Esophagus muscularis mucosa (tissue), 3 donors: ENCODE data around the gene GNPTAB.

Experiments used
- POLR2AphosphoS5 ChIP-seq, 2 donors: sonication (generic); formaldehyde crosslinking; IDR thresholded peaks; one replicate each; pipeline ENCODE4 v1.6.1; 2017; ENCODE audit warnings: antibody characterized with exemption in 2 of 2
- TF ChIP-seq, protein P1 (sequence below), 3 experiments: fragments of 200-600 bp in 2 of 3; fragments of 450-650 bp in 1 of 3; sonication (generic) in 2 of 3; IDR thresholded peaks; one replicate each; pipeline ENCODE4 v1.5.1; 2017 to 2019; ENCODE audit warnings: antibody characterized with exemption in 3 of 3, mild to moderate bottlenecking in 2 of 3, moderate library complexity in 1 of 3

DNA sequence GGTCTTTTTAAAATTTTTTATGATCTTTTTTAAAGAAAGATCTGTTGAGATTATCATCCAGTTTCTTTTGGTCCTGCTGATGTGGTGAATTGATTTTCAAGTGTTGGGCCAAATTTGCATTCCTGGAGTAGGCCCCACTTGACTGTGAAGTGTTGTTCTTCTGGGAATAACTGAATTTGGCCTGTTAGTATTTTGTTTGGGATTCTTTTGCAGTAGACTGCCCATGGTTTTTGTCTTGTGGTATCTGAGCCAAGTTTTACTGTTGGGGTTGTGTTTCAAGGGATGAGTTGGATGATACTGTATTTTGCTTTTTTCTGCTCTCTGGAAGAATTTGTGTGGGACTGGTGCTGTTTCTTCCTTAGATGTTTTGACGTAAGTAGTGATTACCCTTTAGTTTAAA lies 87.5 kb downstream of the GNPTAB start:
- TF ChIP-seq, protein P1, sequence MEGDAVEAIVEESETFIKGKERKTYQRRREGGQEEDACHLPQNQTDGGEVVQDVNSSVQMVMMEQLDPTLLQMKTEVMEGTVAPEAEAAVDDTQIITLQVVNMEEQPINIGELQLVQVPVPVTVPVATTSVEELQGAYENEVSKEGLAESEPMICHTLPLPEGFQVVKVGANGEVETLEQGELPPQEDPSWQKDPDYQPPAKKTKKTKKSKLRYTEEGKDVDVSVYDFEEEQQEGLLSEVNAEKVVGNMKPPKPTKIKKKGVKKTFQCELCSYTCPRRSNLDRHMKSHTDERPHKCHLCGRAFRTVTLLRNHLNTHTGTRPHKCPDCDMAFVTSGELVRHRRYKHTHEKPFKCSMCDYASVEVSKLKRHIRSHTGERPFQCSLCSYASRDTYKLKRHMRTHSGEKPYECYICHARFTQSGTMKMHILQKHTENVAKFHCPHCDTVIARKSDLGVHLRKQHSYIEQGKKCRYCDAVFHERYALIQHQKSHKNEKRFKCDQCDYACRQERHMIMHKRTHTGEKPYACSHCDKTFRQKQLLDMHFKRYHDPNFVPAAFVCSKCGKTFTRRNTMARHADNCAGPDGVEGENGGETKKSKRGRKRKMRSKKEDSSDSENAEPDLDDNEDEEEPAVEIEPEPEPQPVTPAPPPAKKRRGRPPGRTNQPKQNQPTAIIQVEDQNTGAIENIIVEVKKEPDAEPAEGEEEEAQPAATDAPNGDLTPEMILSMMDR (IDR thresholded peaks at IDR 0.05), result no peak
- no peak for TF ChIP-seq POLR2AphosphoS5 (IDR thresholded peaks at IDR 0.05)
